GM10266 (cell line): Measurements from ENCODE around the gene BCAS1.

Experiments
- DNase-seq: peaks from one replicate; pipeline ENCODE4 v3.0.0; 2012; ENCODE audit errors: extremely low spot score
- CTCF ChIP-seq: IDR thresholded peaks from 2 replicates; pipeline ENCODE4 v1.5.1; 2012; ENCODE audit warnings: mild to moderate bottlenecking, low read depth; ENCODE audit not compliant: control insufficient read depth, insufficient read depth; ENCODE audit errors: missing control alignments

The BCAS1 gene

GRCh38 chr20:54026295-54027064 is 43.9 kb downstream of the BCAS1 start:
- no peak for TF ChIP-seq CTCF
- DNase-seq, result no peak

- no peak for DNase-seq
- TF ChIP-seq CTCF, result no peak
Measured at GRCh38 chr20:54025251-54025771, 45.1 kb downstream of the BCAS1 start.

- no peak for TF ChIP-seq CTCF
- no peak for DNase-seq
Measured at GRCh38 chr20:54023406-54023805, 47.0 kb downstream of the BCAS1 start.

- DNase-seq, result no peak
- TF ChIP-seq CTCF, result no peak
Measured at GRCh38 chr20:54021446-54022235, 48.8 kb downstream of the BCAS1 start.

- TF ChIP-seq CTCF, result no peak
- no peak for DNase-seq
Measured at GRCh38 chr20:54020868-54021267, 49.5 kb downstream of the BCAS1 start.

GRCh38 chr20:54020348-54020747 is 50.0 kb downstream of the BCAS1 start:
- TF ChIP-seq CTCF, result no peak
- no peak for DNase-seq

GRCh38 chr20:54019585-54019984 is 50.8 kb downstream of the BCAS1 start:
- no peak for TF ChIP-seq CTCF
- DNase-seq, result no peak
